Gastroesophageal sphincter (tissue), 4 donors: ENCODE results near the gene CHEK2. TPM values are rescaled to one million over a fixed set of nuclear protein-coding genes. Genes with fewer than 3 reads are reported as not detected.

Experiments used
- ATAC-seq: fragments of 150-250 bp; one replicate; pipeline ENCODE4 v1.9.1; 2016; ENCODE audit warnings: mild to moderate bottlenecking, moderate library complexity
- H3K27ac ChIP-seq, 4 donors: fragments of 200-600 bp; sonication (generic) in 3 of 4; 1 replicate in 3 of 4; 2 replicates in 1 of 4; pipeline ENCODE4 v1.5.1; 2016 to 2019
- H3K27me3 ChIP-seq: fragments of 200-600 bp; sonication (generic); one replicate; pipeline ENCODE4 v1.5.1; 2019
- H3K36me3 ChIP-seq, 2 donors: fragments of 200-600 bp; sonication (generic); one replicate each; pipeline ENCODE4 v1.5.1; 2019; ENCODE audit warnings: control low read depth in 1 of 2
- H3K4me1 ChIP-seq, 3 donors: fragments of 200-600 bp; sonication (generic); 1 replicate in 2 of 3; 2 replicates in 1 of 3; pipeline ENCODE4 v1.5.1; 2016 to 2019; ENCODE audit warnings: control low read depth in 2 of 3
- H3K4me3 ChIP-seq, 2 donors: fragments of 200-600 bp; sonication (generic); one replicate each; pipeline ENCODE4 v1.5.1; 2019; ENCODE audit warnings: mild to moderate bottlenecking in 1 of 2, moderate library complexity in 1 of 2
- H3K9me3 ChIP-seq, 3 donors: fragments of 200-600 bp; sonication (generic); one replicate each; pipeline ENCODE4 v1.5.1; 2017 to 2019; ENCODE audit warnings: control low read depth in 2 of 3
- EP300 ChIP-seq: sonication (generic); formaldehyde crosslinking; IDR thresholded peaks from one replicate; pipeline ENCODE4 v1.6.1; 2017; ENCODE audit warnings: antibody characterized with exemption, mild to moderate bottlenecking
- POLR2A ChIP-seq, 2 donors: fragments of 450-650 bp; IDR thresholded peaks; one replicate each; pipeline ENCODE4 v1.6.1; 2017; ENCODE audit warnings: antibody characterized with exemption in 2 of 2, mild to moderate bottlenecking in 2 of 2, moderate library complexity in 1 of 2
- POLR2AphosphoS5 ChIP-seq: sonication (generic); formaldehyde crosslinking; IDR thresholded peaks from one replicate; pipeline ENCODE4 v1.6.1; 2017; ENCODE audit warnings: antibody characterized with exemption
- WGBS, 2 donors: methylation state at CpG; one replicate each; pipeline ENCODE4 v1.1.5; 2018; ENCODE audit warnings: low coverage in 1 of 2; 5-methylcytosine and 5-hydroxymethylcytosine counted together
- total RNA-seq, 4 donors: library from RNA; depleted of rRNA; stranded (reverse); fragments of >200 nt; gene quantifications; one replicate each; pipeline ENCODE4 v1.1.0, GENCODE V29; 2016
- TF ChIP-seq, protein P1 (sequence below), 4 experiments: fragments of 200-600 bp in 2 of 4; fragments of 450-650 bp in 2 of 4; sonication (generic) in 1 of 4; IDR thresholded peaks; one replicate each; pipeline ENCODE4 v1.5.1; 2017 to 2019; ENCODE audit warnings: antibody characterized with exemption in 4 of 4, mild to moderate bottlenecking in 2 of 4, moderate library complexity in 2 of 4

The CHEK2 gene
- total RNA-seq, 4 donors from 2014 or later = 3.4 to 11.7 (median 4.8) TPM

- no peak for ATAC-seq
- TF ChIP-seq, protein P1, sequence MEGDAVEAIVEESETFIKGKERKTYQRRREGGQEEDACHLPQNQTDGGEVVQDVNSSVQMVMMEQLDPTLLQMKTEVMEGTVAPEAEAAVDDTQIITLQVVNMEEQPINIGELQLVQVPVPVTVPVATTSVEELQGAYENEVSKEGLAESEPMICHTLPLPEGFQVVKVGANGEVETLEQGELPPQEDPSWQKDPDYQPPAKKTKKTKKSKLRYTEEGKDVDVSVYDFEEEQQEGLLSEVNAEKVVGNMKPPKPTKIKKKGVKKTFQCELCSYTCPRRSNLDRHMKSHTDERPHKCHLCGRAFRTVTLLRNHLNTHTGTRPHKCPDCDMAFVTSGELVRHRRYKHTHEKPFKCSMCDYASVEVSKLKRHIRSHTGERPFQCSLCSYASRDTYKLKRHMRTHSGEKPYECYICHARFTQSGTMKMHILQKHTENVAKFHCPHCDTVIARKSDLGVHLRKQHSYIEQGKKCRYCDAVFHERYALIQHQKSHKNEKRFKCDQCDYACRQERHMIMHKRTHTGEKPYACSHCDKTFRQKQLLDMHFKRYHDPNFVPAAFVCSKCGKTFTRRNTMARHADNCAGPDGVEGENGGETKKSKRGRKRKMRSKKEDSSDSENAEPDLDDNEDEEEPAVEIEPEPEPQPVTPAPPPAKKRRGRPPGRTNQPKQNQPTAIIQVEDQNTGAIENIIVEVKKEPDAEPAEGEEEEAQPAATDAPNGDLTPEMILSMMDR (IDR thresholded peaks at IDR 0.05) = no peak
- TF ChIP-seq EP300 (no peak), POLR2A (IDR thresholded peaks at IDR 0.05) (no peak), POLR2AphosphoS5 (no peak)
- 50 to 51% methylated on average over 2 of the region's 2 CpGs for WGBS, 2 donors
- Histone ChIP-seq H3K27me3 (no peaks in the 10 kb centered on the region), H3K27ac (peak overlapping the region in 2 of 4 donors; percentile 26 to 47), H3K4me3 (no peak overlapping the region), H3K9me3 (no peaks in the 10 kb centered on the region), H3K4me1 (peaks cover 0 to 5% (median 0%) of the 10 kb centered on the region in 3 donors), H3K36me3 (no peaks in the 10 kb centered on the region)
Measured at GRCh38 chr22:28711341-28711740, 30.3 kb downstream of the CHEK2 start.

DNA sequence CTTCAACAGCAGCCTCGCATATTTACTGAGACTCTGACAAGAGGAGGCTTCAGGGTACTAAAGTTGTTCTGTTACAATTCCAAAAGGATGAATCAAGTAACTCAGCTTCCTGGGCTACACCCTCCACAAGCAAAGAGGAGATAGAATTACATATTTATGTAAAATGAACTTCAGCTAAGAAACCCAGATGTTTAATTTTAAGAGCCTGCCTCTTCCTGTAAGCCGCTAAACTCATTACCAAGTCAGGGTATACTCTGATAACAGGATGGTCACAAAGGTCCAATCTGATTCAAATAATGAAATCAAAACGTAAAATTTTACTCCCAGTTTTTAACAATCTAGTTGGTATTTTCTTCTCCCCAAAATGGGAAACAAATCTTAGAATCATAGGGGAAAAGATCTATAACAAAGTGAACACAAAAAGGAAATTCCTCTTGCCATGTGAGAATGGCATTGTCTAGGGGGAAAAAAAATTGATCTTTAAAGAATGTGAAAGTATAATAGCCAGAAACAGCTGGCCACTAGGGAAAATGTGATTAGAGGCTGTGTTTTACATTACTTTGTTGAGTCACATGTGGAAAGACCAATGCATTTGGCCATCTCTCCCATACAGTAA is 30.9 kb downstream of the CHEK2 start:
- Histone ChIP-seq H3K27me3 (no peaks in the 10 kb centered on the region), H3K4me3 (no peak overlapping the region), H3K27ac (peak overlapping the region in 3 of 4 donors; percentile 26 to 47 (median 33)), H3K36me3 (no peaks in the 10 kb centered on the region), H3K4me1 (peaks cover 0 to 5% (median 0%) of the 10 kb centered on the region in 3 donors), H3K9me3 (no peaks in the 10 kb centered on the region)
- WGBS, 2 donors = 49 to 70% methylated on average over 2 to 3 of the region's 3 CpGs
- no peak for ATAC-seq
- TF ChIP-seq, protein P1 (IDR thresholded peaks at IDR 0.05) = no peak

- peaks cover 0 to 5% (median 0%) of the 10 kb centered on the region in 3 donors for H3K4me1 ChIP-seq
- H3K27ac ChIP-seq = peak overlapping the region in 3 of 4 donors; percentile 26 to 47 (median 33)
Measured at GRCh38 chr22:28710107-28710506, 31.5 kb downstream of the CHEK2 start.

DNA sequence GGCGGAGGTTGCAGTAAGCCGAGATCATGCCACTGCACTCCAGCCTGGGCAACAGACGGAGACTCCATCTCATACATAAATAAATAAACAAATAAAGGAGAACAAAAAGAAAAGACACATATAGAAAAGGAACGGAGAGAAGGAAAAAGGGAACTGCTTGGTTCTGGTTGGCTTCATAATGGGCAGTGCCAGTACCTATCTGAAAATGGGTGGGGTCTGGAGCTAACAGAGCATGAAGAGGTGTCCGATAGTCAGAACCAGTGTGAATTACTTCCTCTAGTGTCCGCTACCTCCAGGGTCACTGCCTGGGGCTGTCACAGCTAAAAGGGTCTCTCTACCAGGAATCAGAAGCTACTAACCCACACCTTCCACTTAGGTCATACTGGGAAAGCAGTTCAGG is 34.8 kb downstream of the CHEK2 start:
- H3K27ac ChIP-seq = no peak overlapping the region
- no peaks in the 10 kb centered on the region for H3K9me3 ChIP-seq
- WGBS, 2 donors = 80 to 98% methylated on average over 3 to 4 of the region's 6 CpGs
- no peaks in the 10 kb centered on the region for H3K36me3 ChIP-seq
- no peak for ATAC-seq
- H3K4me1 ChIP-seq = peaks cover 0 to 5% (median 0%) of the 10 kb centered on the region in 3 donors
- TF ChIP-seq POLR2AphosphoS5 = no peak
- no peak for TF ChIP-seq EP300
- TF ChIP-seq, protein P1 (IDR thresholded peaks at IDR 0.05) = no peak
- no peak for TF ChIP-seq POLR2A (IDR thresholded peaks at IDR 0.05)
- no peak overlapping the region for H3K4me3 ChIP-seq
- no peaks in the 10 kb centered on the region for H3K27me3 ChIP-seq

More at GRCh38 chr22:28710107-28710506, 31.5 kb downstream of the CHEK2 start:
- H3K27me3 ChIP-seq = no peaks in the 10 kb centered on the region
- no peaks in the 10 kb centered on the region for H3K36me3 ChIP-seq
- ATAC-seq = no peak
- no peak for TF ChIP-seq EP300
- no peaks in the 10 kb centered on the region for H3K9me3 ChIP-seq
- H3K4me3 ChIP-seq = no peak overlapping the region

- no peaks in the 10 kb centered on the region for H3K27me3 ChIP-seq
- no peaks in the 10 kb centered on the region for H3K4me1 ChIP-seq
- H3K36me3 ChIP-seq = no peaks in the 10 kb centered on the region
- no peaks in the 10 kb centered on the region for H3K9me3 ChIP-seq
- no peak overlapping the region for H3K4me3 ChIP-seq
- no peak for ATAC-seq
- TF ChIP-seq, protein P1 (IDR thresholded peaks at IDR 0.05) = no peak
- no peak for TF ChIP-seq EP300
- no peak for TF ChIP-seq POLR2AphosphoS5
- TF ChIP-seq POLR2A (IDR thresholded peaks at IDR 0.05) = no peak
- no peak overlapping the region for H3K27ac ChIP-seq
Measured at GRCh38 chr22:28703436-28703835, 38.2 kb downstream of the CHEK2 start.
